Forelimb muscle (tissue), 1 donor: ENCODE results near the gene RPS8. TPM values are rescaled to one million over a fixed set of nuclear protein-coding genes. Genes with fewer than 3 reads are reported as not detected.
"Not testable (repeated sequence)": the region's sequence is repeated elsewhere in the genome, so short reads cannot be mapped to it uniquely, and the experiment has no call there.

ENCODE experiments used
- DNase-seq: peaks from one replicate; pipeline ENCODE4 v3.0.0-alpha.2; 2013; ENCODE audit warnings: low read depth
- polyA plus RNA-seq: library from polyadenylated mRNA; unstranded; fragments of 120-200 nt; gene quantifications from one replicate; pipeline ENCODE4 v1.2.1, GENCODE V29; 2013; ENCODE audit not compliant: insufficient read length

Gene RPS8
- 3,224 TPM for polyA plus RNA-seq

- DNase-seq, result peak; percentile 89
Measured at GRCh38 chr1:44775078-44775929, at the start of gene RPS8. TSS of gene RPS8 (plus strand) at chr1:44775540. CDS start at chr1:44775597, 57 bp downstream.

DNA sequence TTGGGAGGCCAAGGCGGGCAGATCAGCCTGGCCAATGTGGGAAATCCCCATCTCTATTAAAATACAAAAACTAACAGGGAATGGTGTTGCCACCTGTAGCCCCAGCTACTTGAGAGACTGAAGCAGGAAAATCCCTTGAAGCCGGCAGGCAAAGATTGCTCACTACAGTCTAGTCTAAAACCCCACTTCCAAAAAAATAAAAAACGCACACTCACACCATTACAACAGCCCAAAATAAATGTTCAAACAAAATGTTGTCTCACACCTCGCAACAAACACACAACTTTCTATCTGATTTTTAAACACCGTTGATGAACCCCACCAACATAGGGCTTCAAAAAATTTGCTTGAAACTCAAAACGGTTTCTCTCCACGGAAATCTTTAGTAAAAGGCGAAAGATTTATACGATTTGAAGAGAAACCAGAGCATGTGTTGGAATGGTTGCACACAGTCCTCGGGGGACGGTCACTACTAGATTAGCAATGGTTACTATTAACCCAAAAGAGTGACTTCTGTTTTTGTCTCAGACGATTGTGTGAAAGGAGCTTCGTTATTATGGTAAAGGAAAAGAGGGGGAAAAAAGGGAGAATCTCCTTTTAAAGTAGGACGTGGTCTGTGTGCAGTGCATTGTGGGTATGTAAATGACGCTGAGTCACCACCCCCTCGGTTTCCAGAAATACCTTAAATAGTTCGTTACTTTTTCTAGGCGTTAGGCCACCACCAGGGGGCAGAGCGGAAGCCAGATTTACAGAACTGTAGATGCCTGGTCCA lies 44.4 kb upstream of the RPS8 start, which contains the start of gene RNU5D-1:
RNU5D-1 (minus strand) TSS at position 430 of the 772 bp plus-strand sequence.
- DNase-seq, result peak; percentile 93

- DNase-seq, result no peak
Measured at GRCh38 chr1:44733365-44733764, 42.0 kb upstream of the RPS8 start.

GRCh38 chr1:44733784-44734183 lies 41.6 kb upstream of the RPS8 start:
- DNase-seq, result no peak

DNA sequence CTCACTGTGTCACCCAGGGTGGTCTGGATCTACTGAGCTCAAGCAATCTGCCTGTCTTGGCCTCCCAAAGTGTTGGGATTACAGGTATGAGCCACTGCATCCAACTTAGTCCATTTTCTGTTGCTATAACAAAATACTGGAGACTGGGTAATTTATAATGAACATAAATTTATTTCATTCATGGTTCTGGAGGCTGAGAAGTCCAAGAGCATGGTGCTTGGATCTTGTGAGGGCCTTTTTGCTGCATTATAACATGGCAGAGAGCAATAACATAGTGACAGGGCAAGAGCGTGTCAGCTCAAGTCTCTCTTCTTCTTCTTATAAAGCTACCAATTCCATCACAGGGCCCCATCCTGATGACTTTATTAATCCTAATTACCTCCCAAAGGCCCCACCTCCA lies 39.3 kb upstream of the RPS8 start:
- DNase-seq, result no peak

DNA sequence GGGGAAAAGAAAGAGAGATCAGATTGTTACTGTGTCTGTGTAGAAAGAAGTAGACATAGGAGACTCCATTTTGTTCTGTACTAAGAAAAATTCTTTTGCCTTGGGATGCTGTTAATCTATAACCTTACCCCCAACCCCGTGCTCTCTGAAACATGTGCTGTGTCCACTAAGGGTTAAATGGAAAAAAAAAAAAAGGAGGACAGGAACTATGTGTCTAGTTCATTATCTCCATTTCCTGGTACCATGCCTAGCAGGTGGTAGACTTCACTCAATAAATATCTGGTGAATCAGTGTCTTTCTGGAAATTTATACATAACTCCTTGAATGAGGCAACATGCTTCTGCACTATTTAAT lies 36.4 kb upstream of the RPS8 start:
- DNase-seq, result not testable (repeated sequence)

DNA sequence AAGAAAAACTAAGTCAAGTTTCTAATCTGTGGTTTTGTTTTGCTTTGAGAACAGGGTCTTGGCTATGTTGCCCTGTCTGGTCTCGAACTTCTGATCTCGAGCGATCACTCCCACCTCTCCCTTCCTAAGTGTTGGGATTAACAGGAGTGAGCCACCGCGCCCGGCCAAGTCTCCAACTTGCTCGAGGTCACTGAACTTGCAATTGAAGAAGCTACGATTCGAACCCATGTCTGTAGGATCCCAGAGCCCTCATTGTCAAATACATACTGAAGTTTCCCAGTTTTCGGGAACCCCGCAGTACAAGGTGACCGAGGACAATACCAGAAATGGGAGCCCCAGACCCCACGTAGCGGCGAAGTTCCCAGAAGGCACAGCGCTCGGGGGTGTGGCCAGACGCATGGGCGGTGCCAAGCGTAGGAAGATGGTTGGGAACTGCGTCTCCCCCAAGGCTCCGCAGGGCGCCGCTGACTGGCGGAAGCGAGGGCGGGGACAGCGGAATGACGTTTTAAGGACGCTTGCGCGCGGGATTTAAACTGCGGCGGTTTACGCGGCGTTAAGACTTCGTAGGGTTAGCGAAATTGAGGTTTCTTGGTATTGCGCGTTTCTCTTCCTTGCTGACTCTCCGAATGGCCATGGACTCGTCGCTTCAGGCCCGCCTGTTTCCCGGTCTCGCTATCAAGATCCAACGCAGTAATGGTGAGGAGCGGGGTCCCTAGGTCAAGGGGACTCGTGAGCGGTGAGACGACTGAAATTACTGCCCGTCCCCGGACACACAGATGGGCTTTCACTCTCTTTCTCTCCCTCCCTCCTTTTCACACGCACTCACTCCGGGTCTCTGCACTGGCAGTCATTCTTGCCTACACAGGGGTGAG lies 35.8 kb upstream of the RPS8 start, which contains the start of gene KIF2C:
KIF2C (plus strand) TSS at position 531 of the 872 bp plus-strand sequence; CDS start at position 627, 96 bp downstream.
- DNase-seq, result peak; percentile 92

DNA sequence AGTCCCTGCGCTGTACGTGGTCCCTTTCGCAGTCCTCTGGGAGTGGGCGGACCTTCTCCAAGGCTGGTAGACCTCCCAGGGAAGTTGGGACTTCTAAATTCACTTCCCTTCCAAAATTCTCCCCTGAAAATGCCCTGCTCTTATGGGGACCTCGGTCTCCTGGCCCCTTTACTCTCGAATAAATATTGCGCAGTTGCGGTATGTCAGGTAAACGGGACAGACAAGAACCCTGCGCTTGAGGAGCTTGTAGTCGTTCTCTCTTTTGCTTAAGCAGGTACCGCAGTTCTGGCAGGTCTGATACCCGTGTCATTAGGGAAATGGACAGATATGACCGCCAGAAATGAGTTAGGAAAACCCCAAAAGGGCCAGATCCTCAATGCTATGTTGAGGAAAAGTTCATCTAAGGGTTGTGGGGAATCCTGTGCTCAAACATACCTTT lies 35.1 kb upstream of the RPS8 start:
- DNase-seq, result no peak

DNA sequence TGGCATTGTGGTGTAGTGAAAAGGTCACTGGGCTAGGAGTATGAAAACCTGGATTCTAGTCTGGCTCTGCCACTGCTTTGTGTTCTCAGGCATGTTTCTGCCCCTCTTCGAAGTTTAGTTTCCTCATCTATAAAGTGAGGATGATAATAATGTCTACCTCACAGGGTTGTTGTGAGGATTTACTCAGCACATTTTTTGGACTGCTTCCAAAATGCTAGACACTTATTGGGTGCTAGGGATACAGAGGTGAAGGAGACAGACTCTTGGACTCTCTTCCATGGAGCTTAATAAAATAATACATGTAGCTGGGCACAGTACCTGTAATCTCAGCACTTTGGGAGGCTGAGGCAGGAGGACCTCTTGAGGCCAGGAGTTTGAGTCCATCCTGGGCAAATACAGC lies 32.1 kb upstream of the RPS8 start:
- DNase-seq, result no peak

DNA sequence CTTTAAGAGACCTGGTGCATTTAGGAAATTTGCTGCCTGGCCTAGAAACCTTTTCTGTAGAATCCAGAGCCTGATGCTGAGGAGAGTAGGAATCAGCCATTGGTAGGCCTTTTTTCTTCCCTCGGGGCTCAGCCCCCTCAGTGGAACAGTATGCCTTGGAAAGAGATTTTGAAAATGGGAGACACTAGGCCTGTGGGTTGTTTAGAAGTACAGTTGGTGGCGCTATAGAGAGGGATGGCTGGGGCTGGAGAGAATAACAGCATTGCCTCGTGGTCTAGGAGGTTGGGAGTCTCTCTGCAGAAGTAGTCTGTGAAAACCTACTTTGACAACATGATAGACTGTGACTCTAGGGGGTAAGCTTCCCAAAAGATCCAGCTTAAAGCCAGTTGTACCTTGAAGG lies 27.5 kb upstream of the RPS8 start:
- no peak for DNase-seq

DNA sequence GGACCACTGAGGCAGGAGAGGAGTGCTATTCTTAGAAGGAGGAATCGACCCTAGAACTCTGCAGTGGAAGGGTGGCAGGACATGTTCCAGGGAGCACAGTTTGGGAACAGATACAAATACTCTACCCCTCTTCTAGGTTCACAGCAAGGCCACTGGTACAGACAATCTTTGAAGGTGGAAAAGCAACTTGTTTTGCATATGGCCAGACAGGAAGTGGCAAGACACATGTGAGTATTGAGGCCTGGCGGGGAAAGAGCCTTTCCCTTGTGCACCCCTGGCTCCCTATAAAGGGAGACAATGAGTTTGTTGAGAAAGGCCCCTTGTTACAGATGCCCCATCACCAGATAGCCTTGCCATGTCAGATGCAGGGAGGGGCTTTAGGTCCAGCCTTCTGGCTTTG lies 17.9 kb upstream of the RPS8 start:
- DNase-seq, result no peak

DNA sequence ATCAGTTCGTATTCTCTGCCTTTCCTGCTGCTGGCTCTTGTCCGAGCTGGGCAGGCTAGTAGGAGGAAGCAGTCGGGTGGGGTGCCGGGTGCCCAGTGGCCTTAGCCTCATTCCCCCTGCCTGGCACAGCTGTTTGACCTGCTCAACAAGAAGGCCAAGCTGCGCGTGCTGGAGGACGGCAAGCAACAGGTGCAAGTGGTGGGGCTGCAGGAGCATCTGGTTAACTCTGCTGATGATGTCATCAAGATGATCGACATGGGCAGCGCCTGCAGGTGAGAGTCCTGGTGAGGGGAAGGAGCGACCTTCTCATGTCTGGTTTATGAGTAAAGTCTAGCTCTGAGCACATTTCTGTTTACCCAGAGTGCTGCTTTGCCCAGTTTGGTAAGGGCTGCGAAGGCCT lies 16.3 kb upstream of the RPS8 start:
- no peak for DNase-seq

GRCh38 chr1:44760876-44761275 lies 14.5 kb upstream of the RPS8 start:
- no peak for DNase-seq

GRCh38 chr1:44766421-44766820 lies 8.9 kb upstream of the RPS8 start:
- not testable (repeated sequence) for DNase-seq

DNA sequence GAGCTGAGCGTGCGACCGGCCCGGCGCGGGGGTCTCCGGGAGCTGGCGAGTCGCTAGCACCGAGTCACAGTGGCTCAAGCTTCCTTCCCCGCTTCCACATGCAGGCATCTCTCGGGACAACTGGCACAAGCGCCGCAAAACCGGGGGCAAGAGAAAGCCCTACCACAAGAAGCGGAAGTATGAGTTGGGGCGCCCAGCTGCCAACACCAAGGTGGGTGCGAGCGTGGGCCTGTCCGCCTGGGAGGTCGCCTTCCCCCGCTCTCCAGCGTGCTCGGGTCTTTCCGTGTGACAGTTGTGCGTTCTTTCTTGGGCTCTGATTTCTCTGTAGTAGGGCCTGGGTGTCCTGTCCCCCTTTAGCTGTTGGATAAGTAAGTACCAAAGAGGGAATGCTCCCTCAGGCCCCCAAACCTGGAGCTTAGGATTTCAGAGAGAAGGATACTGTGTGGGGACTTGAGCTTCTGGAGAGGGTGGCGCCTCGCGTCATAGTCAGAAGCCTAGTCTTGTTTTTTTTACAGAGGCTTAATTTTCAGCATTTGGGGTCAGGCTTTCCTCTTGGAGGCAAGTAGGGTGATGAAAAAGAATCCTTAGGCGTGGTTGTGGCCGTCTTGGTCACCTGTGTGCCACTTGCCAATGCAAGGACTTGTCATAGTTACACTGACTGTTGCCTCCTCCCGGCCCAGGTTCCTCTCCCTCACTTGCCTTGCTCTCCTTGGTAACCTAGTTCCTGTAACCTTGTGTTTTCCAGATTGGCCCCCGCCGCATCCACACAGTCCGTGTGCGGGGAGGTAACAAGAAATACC lies 790 bp downstream of the RPS8 start:
- no peak for DNase-seq

GRCh38 chr1:44776730-44777068 lies 1.4 kb downstream of the RPS8 start:
- DNase-seq, result no peak

DNA sequence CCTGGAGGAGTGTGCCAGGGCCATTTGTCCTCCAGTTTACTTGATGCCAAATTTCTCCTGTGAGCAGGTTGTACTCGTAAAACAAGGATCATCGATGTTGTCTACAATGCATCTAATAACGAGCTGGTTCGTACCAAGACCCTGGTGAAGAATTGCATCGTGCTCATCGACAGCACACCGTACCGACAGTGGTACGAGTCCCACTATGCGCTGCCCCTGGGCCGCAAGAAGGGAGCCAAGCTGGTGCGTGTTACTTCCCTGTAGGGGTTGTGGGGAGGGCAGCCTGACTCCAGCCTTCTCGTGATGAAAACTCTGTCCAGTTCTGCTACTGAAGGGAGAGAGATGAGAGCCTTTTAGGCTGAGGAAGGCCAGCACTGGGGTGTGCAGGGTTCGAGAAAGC lies 2.2 kb downstream of the RPS8 start:
- DNase-seq, result no peak

DNA sequence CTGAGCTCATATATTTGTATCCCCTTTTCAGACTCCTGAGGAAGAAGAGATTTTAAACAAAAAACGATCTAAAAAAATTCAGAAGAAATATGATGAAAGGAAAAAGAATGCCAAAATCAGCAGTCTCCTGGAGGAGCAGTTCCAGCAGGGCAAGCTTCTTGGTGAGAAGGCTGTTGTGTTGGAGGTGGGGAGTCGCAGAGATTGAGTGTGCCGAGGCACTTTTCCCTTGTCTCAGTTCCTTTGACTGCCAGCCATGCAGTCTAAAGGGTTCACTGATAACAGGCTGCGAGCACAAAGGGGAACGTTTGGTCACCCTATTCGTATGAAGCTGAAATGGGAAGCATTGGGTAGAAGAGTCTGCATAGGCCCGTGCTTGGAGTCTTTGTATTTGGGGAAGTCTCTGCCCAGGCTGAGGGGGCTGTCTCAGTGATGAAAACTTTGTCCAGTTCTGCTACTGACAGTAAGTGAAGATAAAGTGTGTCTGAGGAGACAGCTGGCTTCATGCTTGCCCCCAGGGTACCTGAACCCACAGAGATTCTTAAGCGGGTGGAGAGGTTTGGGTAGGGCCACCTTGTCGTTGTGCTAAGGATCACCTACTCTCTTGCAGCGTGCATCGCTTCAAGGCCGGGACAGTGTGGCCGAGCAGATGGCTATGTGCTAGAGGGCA lies 2.8 kb downstream of the RPS8 start:
- DNase-seq, result no peak

DNA sequence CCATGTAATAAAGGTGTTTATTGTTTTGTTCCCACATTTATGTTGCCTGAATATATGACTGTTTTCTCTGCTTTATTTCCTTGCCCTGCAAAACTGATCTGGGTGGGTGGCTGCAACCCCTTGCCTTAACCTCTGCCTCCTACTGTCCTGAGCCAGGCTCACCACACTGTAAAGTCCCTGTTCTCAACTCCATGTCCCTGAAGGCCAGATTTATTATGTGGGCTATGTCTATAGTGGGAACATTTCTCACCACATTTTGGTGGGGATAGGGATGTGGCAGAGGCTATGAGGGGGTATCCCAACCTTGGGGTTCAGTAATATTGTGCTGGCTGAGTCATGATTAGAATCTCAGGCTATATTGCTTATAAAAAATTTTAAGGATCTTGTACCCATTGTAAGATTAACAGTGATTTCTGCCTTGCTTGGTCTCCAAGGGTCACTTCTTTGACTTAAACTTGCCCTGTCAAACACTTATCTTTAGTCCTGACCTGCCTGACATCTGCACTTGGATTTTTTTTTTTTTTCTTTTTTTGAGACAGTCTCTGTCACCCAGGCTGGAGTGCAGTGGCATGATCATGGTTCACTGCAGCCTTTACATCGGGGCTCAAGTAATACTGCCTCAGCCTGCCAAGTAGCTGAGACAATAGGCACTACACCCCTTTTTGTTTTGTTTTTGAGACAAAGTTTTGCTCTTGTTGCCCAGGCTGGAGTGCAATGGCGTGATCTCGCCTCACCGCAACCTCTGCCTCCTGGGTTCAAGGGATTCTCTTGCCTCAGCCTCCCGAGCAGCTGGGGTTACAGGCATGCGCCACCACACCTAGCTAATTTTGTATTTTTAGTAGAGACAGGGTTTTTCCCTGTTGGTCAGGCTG lies 3.6 kb downstream of the RPS8 start:
- no peak for DNase-seq
